Measurements from ENCODE around the gene SYPL1. TPM values are rescaled to one million over a fixed set of nuclear protein-coding genes. Genes with fewer than 3 reads are reported as not detected.

The SYPL1 gene
- total and polyA plus RNA-seq, 2 donors (not counting 3 experiments of a cell fraction or from before 2014, with no cell fraction given): 59.8 to 67.1 TPM

GRCh38 chr7:106062521-106062931, 49.6 kb downstream of the SYPL1 start:
- intact Hi-C loops (cut with micrococcal nuclease) (no loop called here), dilution Hi-C loops (cut with MboI; ENCODE audit: extremely low pct_ligation_motif_present, low sequenced_read_pairs) (loop anchor here (25.0 kb wide), 1 partner anchor 100 kb away; no protein-coding TSS in a partner anchor)
- H2AFZ ChIP-seq (ENCODE audit: low read depth, low read length): no peak overlapping the region
- H3K4me2 ChIP-seq (ENCODE audit: insufficient read depth, low read length): no peak overlapping the region
- H3K79me2 ChIP-seq (ENCODE audit: control insufficient read depth, insufficient read depth, low read length): no peaks in the 10 kb centered on the region
- no peaks in the 10 kb centered on the region for H3K9me1 ChIP-seq (replicated peaks; ENCODE audit: control insufficient read depth, extremely low read depth, insufficient read depth, low read length)
- no TSS peak for BruUV-seq (replicated peaks)
- POLR2A ChIA-PET: no interaction called here
- CTCF ChIA-PET: interaction anchor here (4.2 to 8.8 kb wide), 2 partner anchors 92 kb away, joined by 25 to 209 read pairs; no protein-coding TSS in a partner anchor
- no peak overlapping the region for H3K9ac ChIP-seq (replicated peaks; ENCODE audit: extremely low read depth, insufficient read depth, low read length)
- FAIRE-seq (no peak), DNase-seq (ENCODE audit: low read depth, low spot score) (no peak)
- no peaks in the 10 kb centered on the region for H3K27me3 ChIP-seq (ENCODE audit: control insufficient read depth in 2 of 2, insufficient read depth in 2 of 2, low read length in 2 of 2)
- H3K4me1 ChIP-seq (ENCODE audit: control insufficient read depth, extremely low read depth, insufficient read depth, low read length): peaks cover 17% of the 10 kb centered on the region
- no peak overlapping the region for H3K27ac ChIP-seq (ENCODE audit: insufficient read depth, low read depth, low read length)
- no peak overlapping the region for H3K4me3 ChIP-seq (replicated peaks in 1 of 3; ENCODE audit: insufficient read depth in 1 of 3, low read depth in 1 of 3, low read length in 3 of 3)
- H3K9me3 ChIP-seq (replicated peaks; ENCODE audit: control insufficient read depth, insufficient read depth, low read length): no peaks in the 10 kb centered on the region
- TF ChIP-seq EZH2 (IDR thresholded peaks at IDR 0.05; ENCODE audit: borderline replicate concordance, low read depth, low read length, severe bottlenecking): no peak
- TF ChIP-seq GATA2 (IDR thresholded peaks at IDR 0.05; ENCODE audit: insufficient read depth, insufficient read length, low read depth, low read length): no peak
- no peak for TF ChIP-seq FOS (IDR thresholded peaks at IDR 0.05; ENCODE audit: borderline replicate concordance, insufficient read depth, low read length)
- H3K36me3 ChIP-seq (ENCODE audit: control insufficient read depth in 2 of 2, extremely low read depth in 1 of 2, insufficient read depth in 2 of 2, low read length in 2 of 2): no peaks in the 10 kb centered on the region
- no peaks in the 10 kb centered on the region for H4K20me1 ChIP-seq (replicated peaks; ENCODE audit: control insufficient read depth, extremely low read depth, insufficient read depth, low read length)

- TF ChIP-seq JUN (IDR thresholded peaks at IDR 0.05; ENCODE audit: borderline replicate concordance, insufficient read depth, insufficient read length, low read depth): no peak
- no peak for TF ChIP-seq POLR2A (IDR thresholded peaks at IDR 0.05; ENCODE audit: low read depth, low read length)
- no peak for TF ChIP-seq GATA2 (IDR thresholded peaks at IDR 0.05; ENCODE audit: insufficient read depth, insufficient read length, low read depth, low read length)
- no peak for TF ChIP-seq POLR2AphosphoS5 (IDR thresholded peaks at IDR 0.05; ENCODE audit: insufficient read depth, low read depth, low read length)
- no peak for TF ChIP-seq CTCF (IDR thresholded peaks at IDR 0.05; ENCODE audit: extremely low read depth in 1 of 2, insufficient read depth in 1 of 2, low read depth in 1 of 2, low read length in 2 of 2)
- TF ChIP-seq EZH2 (IDR thresholded peaks at IDR 0.05; ENCODE audit: borderline replicate concordance, low read depth, low read length, severe bottlenecking): no peak
- TF ChIP-seq FOS (IDR thresholded peaks at IDR 0.05; ENCODE audit: borderline replicate concordance, insufficient read depth, low read length): no peak
- TF ChIP-seq MYC (IDR thresholded peaks at IDR 0.05; ENCODE audit: low read depth, low read length): no peak
- no peak for TF ChIP-seq MAX (IDR thresholded peaks at IDR 0.05; ENCODE audit: insufficient read depth, insufficient read length)
- POLR2A ChIA-PET: no interaction called here
- FAIRE-seq (no peak), DNase-seq (ENCODE audit: low read depth, low spot score) (no peak)
- dilution Hi-C loops (cut with MboI; ENCODE audit: extremely low pct_ligation_motif_present, low sequenced_read_pairs): loop anchor here (25.0 kb wide), 1 partner anchor 100 kb away; no protein-coding TSS in a partner anchor
- Histone ChIP-seq H3K9me3 (replicated peaks; ENCODE audit: control insufficient read depth, insufficient read depth, low read length) (no peaks in the 10 kb centered on the region), H3K4me3 (replicated peaks in 1 of 3; ENCODE audit: insufficient read depth in 1 of 3, low read depth in 1 of 3, low read length in 3 of 3) (no peak overlapping the region), H3K9ac (replicated peaks; ENCODE audit: extremely low read depth, insufficient read depth, low read length) (no peak overlapping the region), H3K36me3 (ENCODE audit: control insufficient read depth in 2 of 2, extremely low read depth in 1 of 2, insufficient read depth in 2 of 2, low read length in 2 of 2) (no peaks in the 10 kb centered on the region), H2AFZ (ENCODE audit: low read depth, low read length) (no peak overlapping the region), H3K4me2 (ENCODE audit: insufficient read depth, low read length) (no peak overlapping the region), H3K27me3 (ENCODE audit: control insufficient read depth in 2 of 2, insufficient read depth in 2 of 2, low read length in 2 of 2) (no peaks in the 10 kb centered on the region), H4K20me1 (replicated peaks; ENCODE audit: control insufficient read depth, extremely low read depth, insufficient read depth, low read length) (no peaks in the 10 kb centered on the region), H3K4me1 (ENCODE audit: control insufficient read depth, extremely low read depth, insufficient read depth, low read length) (peaks cover 17% of the 10 kb centered on the region), H3K27ac (ENCODE audit: insufficient read depth, low read depth, low read length) (no peak overlapping the region), H3K9me1 (replicated peaks; ENCODE audit: control insufficient read depth, extremely low read depth, insufficient read depth, low read length) (no peaks in the 10 kb centered on the region), H3K79me2 (ENCODE audit: control insufficient read depth, insufficient read depth, low read length) (no peaks in the 10 kb centered on the region)
- intact Hi-C loops (cut with micrococcal nuclease): no loop called here
- BruUV-seq (replicated peaks): no TSS peak
- CTCF ChIA-PET: interaction anchor here (1.0 to 8.8 kb wide), 2 partner anchors 10 to 92 kb away, joined by 3 to 209 read pairs; no protein-coding TSS in a partner anchor
These were observed 50.1 kb downstream of the SYPL1 start for GRCh38 chr7:106062006-106062405.

Measured in endothelial cell of umbilical vein (primary cell).